ENCODE results near the gene EPAS1.

Gene EPAS1

GRCh38 chr2:46298522-46299353, 1.5 kb downstream of the EPAS1 start:
- POLR2A ChIA-PET: no interaction called here
- peak; percentile 45 for DNase-seq (ENCODE audit: extremely low spot score)
- no peak for TF ChIP-seq HDGF (IDR thresholded peaks at IDR 0.05; ENCODE audit: borderline replicate concordance)
- peak; percentile 80 for TF ChIP-seq L3MBTL2 (conservative IDR thresholded peaks at IDR 0.05)
- no peak for TF ChIP-seq FOXM1 (IDR thresholded peaks at IDR 0.05; ENCODE audit: borderline replicate concordance)
- TF ChIP-seq PKNOX1 (IDR thresholded peaks at IDR 0.05): no peak
- CTCF ChIA-PET: interaction anchor here (1.8 kb wide), 1 partner anchor 236 kb away, joined by 6 read pairs; no protein-coding TSS in a partner anchor

GRCh38 chr2:46299365-46300263, 2.4 kb downstream of the EPAS1 start:
- DNase-seq (ENCODE audit: extremely low spot score): peak; percentile 57
- TF ChIP-seq FOXA1 (IDR thresholded peaks at IDR 0.05): no peak
- peak; percentile 79 for TF ChIP-seq PKNOX1 (IDR thresholded peaks at IDR 0.05)
- TF ChIP-seq SP1 (IDR thresholded peaks at IDR 0.05): no peak
- peak; percentile 81 for TF ChIP-seq L3MBTL2 (conservative IDR thresholded peaks at IDR 0.05)
- CTCF ChIA-PET: no interaction called here
- POLR2A ChIA-PET: no interaction called here

GRCh38 chr2:46300406-46300832, 3.2 kb downstream of the EPAS1 start:
- CTCF ChIA-PET: no interaction called here
- POLR2A ChIA-PET: no interaction called here
- DNase-seq (ENCODE audit: extremely low spot score): no peak
- TF ChIP-seq SUZ12 (IDR thresholded peaks at IDR 0.05) (no peak), L3MBTL2 (conservative IDR thresholded peaks at IDR 0.05) (no peak), LEF1 (IDR thresholded peaks at IDR 0.05; ENCODE audit: borderline replicate concordance) (no peak), FOXA1 (IDR thresholded peaks at IDR 0.05) (no peak), FOXM1 (IDR thresholded peaks at IDR 0.05; ENCODE audit: borderline replicate concordance) (no peak), CTBP1 (IDR thresholded peaks at IDR 0.05; ENCODE audit: borderline replicate concordance) (no peak), BHLHE40 (IDR thresholded peaks at IDR 0.05; ENCODE audit: borderline replicate concordance) (no peak), TARDBP (IDR thresholded peaks at IDR 0.05) (no peak), NFRKB (IDR thresholded peaks at IDR 0.05) (no peak), SP1 (IDR thresholded peaks at IDR 0.05) (no peak), ZNF384 (IDR thresholded peaks at IDR 0.05) (no peak), HDGF (IDR thresholded peaks at IDR 0.05; ENCODE audit: borderline replicate concordance) (no peak), ARNT (IDR thresholded peaks at IDR 0.05) (no peak), ELF4 (IDR thresholded peaks at IDR 0.05) (no peak), PKNOX1 (IDR thresholded peaks at IDR 0.05) (no peak), FOXK2 (IDR thresholded peaks at IDR 0.05) (no peak)

GRCh38 chr2:46302005-46302695, 4.9 kb downstream of the EPAS1 start:
- no peak for DNase-seq (ENCODE audit: extremely low spot score)
- TF ChIP-seq FOXM1 (IDR thresholded peaks at IDR 0.05; ENCODE audit: borderline replicate concordance) (no peak), TARDBP (IDR thresholded peaks at IDR 0.05) (no peak)
- CTCF ChIA-PET: interaction anchor here (0.7 kb wide), 1 partner anchor 165 kb away, joined by 4 read pairs; no protein-coding TSS in a partner anchor
- POLR2A ChIA-PET: no interaction called here

- TF ChIP-seq ARNT (IDR thresholded peaks at IDR 0.05): no peak
- ChIA-PET CTCF (no interaction called here), POLR2A (no interaction called here)
- DNase-seq (ENCODE audit: extremely low spot score): no peak
Measured at GRCh38 chr2:46303233-46303632, 6.0 kb downstream of the EPAS1 start.

- no peak for TF ChIP-seq LEF1 (IDR thresholded peaks at IDR 0.05; ENCODE audit: borderline replicate concordance)
- TF ChIP-seq FOXM1 (IDR thresholded peaks at IDR 0.05; ENCODE audit: borderline replicate concordance): no peak
- TF ChIP-seq L3MBTL2 (conservative IDR thresholded peaks at IDR 0.05): no peak
- TF ChIP-seq PKNOX1 (IDR thresholded peaks at IDR 0.05): no peak
- TF ChIP-seq NFRKB (IDR thresholded peaks at IDR 0.05): no peak
- TF ChIP-seq ELF4 (IDR thresholded peaks at IDR 0.05): no peak
- TF ChIP-seq ZNF384 (IDR thresholded peaks at IDR 0.05): no peak
- no peak for TF ChIP-seq CTBP1 (IDR thresholded peaks at IDR 0.05; ENCODE audit: borderline replicate concordance)
- TF ChIP-seq ARNT (IDR thresholded peaks at IDR 0.05): no peak
- no peak for TF ChIP-seq SUZ12 (IDR thresholded peaks at IDR 0.05)
- no peak for TF ChIP-seq FOXK2 (IDR thresholded peaks at IDR 0.05)
- no peak for TF ChIP-seq FOXA1 (IDR thresholded peaks at IDR 0.05)
- no peak for TF ChIP-seq BHLHE40 (IDR thresholded peaks at IDR 0.05; ENCODE audit: borderline replicate concordance)
- TF ChIP-seq HDGF (IDR thresholded peaks at IDR 0.05; ENCODE audit: borderline replicate concordance): no peak
- TF ChIP-seq TARDBP (IDR thresholded peaks at IDR 0.05): no peak
- TF ChIP-seq SP1 (IDR thresholded peaks at IDR 0.05): no peak
- no peak for DNase-seq (ENCODE audit: extremely low spot score)
- ChIA-PET CTCF (no interaction called here), POLR2A (no interaction called here)
Measured at GRCh38 chr2:46303822-46304221, 6.6 kb downstream of the EPAS1 start.

All from HEK293T (cell line).